Measurements from ENCODE around the gene ARHGAP44.

GRCh38 chr17:12821376-12821940 lies 32.2 kb downstream of the ARHGAP44 start:
- TF ChIP-seq CTCF (optimal IDR thresholded peaks at IDR 0.05 in 1 of 3, IDR thresholded peaks at IDR 0.05 in 1 of 3, conservative IDR thresholded peaks at IDR 0.05 in 1 of 3; ENCODE audit: extremely low read depth in 1 of 3, insufficient read depth in 2 of 3, low read length in 3 of 3) (no peak), EZH2 (IDR thresholded peaks at IDR 0.05; ENCODE audit: low read length) (no peak)
